Panc1 (cell line): ENCODE results near the gene CCDC39. TPM values are rescaled to one million over a fixed set of nuclear protein-coding genes. Genes with fewer than 3 reads are reported as not detected.

ENCODE experiments used
- ATAC-seq: fragments of 200-7000 bp; cut with Tn5 transposase; 2 replicates; pipeline ENCODE4 v1.9.1; 2020; ENCODE audit warnings: mild to moderate bottlenecking, moderate library complexity
- BruUV-seq: library from RNA; stranded (reverse); fragments of 400-500 nt; replicated peaks from 2 replicates; lab custom pipeline; 2021; lab: Mats Ljungman, UMichigan
- CTCF ChIA-PET: fragments of 300-600 bp; sonication (Branson Sonifier 250); formaldehyde crosslinking; loops from one replicate; lab custom pipeline; 2022; ENCODE audit warnings: antibody characterized with exemption; lab: Charles Lee
- POLR2A ChIA-PET: fragments of 300-600 bp; sonication (Branson Sonifier 250); formaldehyde crosslinking; loops from one replicate; lab custom pipeline; 2022; ENCODE audit warnings: antibody characterized with exemption; lab: Charles Lee
- DNase-seq: peaks from one replicate; pipeline ENCODE4 v3.0.0-alpha.2; 2010; ENCODE audit warnings: low read depth, low spot score
- H3K27ac ChIP-seq: 2 replicates; pipeline ENCODE4 v1.5.1; 2011; ENCODE audit warnings: mild to moderate bottlenecking, low read length, inconsistent platforms
- H3K27me3 ChIP-seq: fragments of 200-500 bp; sonication (Bioruptor generic); 2 replicates; pipeline ENCODE4 v1.6.0; 2014; ENCODE audit warnings: low read length, inconsistent platforms; ENCODE audit not compliant: control insufficient read depth, insufficient read depth
- H3K36me3 ChIP-seq: fragments of 200-500 bp; sonication (Bioruptor generic); 2 replicates; pipeline ENCODE4 v1.5.1; 2014; ENCODE audit warnings: inconsistent platforms, mild to moderate bottlenecking, low read length, moderate library complexity; ENCODE audit not compliant: control insufficient read depth, insufficient read depth
- H3K4me1 ChIP-seq: 2 replicates; pipeline ENCODE4 v1.5.1; 2011; ENCODE audit warnings: inconsistent platforms, mild to moderate bottlenecking, low read length, moderate library complexity; ENCODE audit not compliant: control insufficient read depth, insufficient read depth
- H3K4me3 ChIP-seq, 2 experiments: 2 replicates each; pipeline ENCODE4 v1.5.1; 2011 to 2012; ENCODE audit warnings: low read depth in 2 of 2, low read length in 2 of 2, mild to moderate bottlenecking in 2 of 2, inconsistent platforms in 1 of 2, moderate library complexity in 1 of 2
- H3K9me3 ChIP-seq: fragments of 200-500 bp; sonication (Bioruptor generic); 2 replicates; pipeline ENCODE4 v1.5.1; 2014; ENCODE audit warnings: low read depth, mild to moderate bottlenecking, inconsistent platforms, low read length, moderate library complexity; ENCODE audit not compliant: control insufficient read depth, insufficient read depth
- CTCF ChIP-seq: fragments of 450-650 bp; IDR thresholded peaks from 2 replicates; pipeline ENCODE4 v1.5.1; 2017; ENCODE audit warnings: mild to moderate bottlenecking
- SIN3A ChIP-seq: IDR thresholded peaks from 2 replicates; pipeline ENCODE4 v1.6.1; 2012; ENCODE audit warnings: low read depth, mild to moderate bottlenecking, low read length, moderate library complexity, borderline replicate concordance; ENCODE audit not compliant: insufficient read depth
- TCF7L2 ChIP-seq: IDR thresholded peaks from 2 replicates; pipeline ENCODE4 v1.6.1; 2011; ENCODE audit warnings: mild to moderate bottlenecking, low read depth, low read length, inconsistent platforms
- in situ Hi-C: cut with HindIII; loops from 2 replicates; pipeline ENCODE4 v1.10.0; 2016; ENCODE audit warnings: low sequenced_read_pairs, low pct_unique_long_range_greater_than_20kb
- intact Hi-C: fragments of 100-400 bp; cut with micrococcal nuclease; formaldehyde crosslinking; loops from one replicate; pipeline ENCODE4 v1.10.0; 2022; ENCODE audit not compliant: unreplicated experiment
- total RNA-seq: library from RNA; stranded (reverse); gene quantifications from one replicate; pipeline ENCODE4 v1.2.1, GENCODE V29; 2021; ENCODE audit not compliant: unreplicated experiment
- TF ChIP-seq, protein P1 (sequence below), 2 experiments: IDR thresholded peaks; 2 replicates each; pipeline ENCODE4 v1.6.1; 2011 to 2012; ENCODE audit warnings: low read depth in 2 of 2, control low read depth in 1 of 2, low read length in 1 of 2, mild to moderate bottlenecking in 1 of 2, moderate library complexity in 1 of 2; ENCODE audit not compliant: insufficient read depth in 1 of 2

The CCDC39 gene
- total RNA-seq, 1 experiment from 2014 or later = not detected

DNA sequence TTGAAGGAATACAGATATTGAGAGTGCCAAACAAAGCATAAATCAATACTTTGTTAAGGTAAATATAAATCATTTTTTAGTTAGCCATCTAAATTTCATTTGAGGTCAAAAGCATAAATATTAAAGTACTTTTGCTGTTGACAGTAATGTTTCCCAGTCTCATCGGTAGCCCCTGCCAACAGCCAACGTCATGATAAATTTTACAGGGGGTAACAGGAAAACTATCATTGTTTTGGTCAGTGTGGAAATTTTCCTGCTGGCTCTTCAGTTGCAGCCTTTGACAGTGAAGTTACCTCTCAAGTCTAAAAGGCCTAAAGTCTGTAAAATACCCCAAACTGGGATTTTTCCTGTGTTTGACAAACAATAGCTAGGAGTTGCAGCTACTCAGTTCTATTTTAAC lies 114.6 kb downstream of the CCDC39 start:
- Histone ChIP-seq H3K27ac (no peak overlapping the region), H3K4me3 (no peak overlapping the region), H3K36me3 (no peaks in the 10 kb centered on the region), H3K27me3 (no peaks in the 10 kb centered on the region), H3K9me3 (no peaks in the 10 kb centered on the region), H3K4me1 (no peaks in the 10 kb centered on the region)
- CTCF ChIA-PET = no interaction called here
- DNase-seq (no peak), ATAC-seq (no peak)
- intact Hi-C loops (no loop called here), in situ Hi-C loops (no loop called here)
- POLR2A ChIA-PET = no interaction called here
- no peak for TF ChIP-seq TCF7L2
- TF ChIP-seq, protein P1, sequence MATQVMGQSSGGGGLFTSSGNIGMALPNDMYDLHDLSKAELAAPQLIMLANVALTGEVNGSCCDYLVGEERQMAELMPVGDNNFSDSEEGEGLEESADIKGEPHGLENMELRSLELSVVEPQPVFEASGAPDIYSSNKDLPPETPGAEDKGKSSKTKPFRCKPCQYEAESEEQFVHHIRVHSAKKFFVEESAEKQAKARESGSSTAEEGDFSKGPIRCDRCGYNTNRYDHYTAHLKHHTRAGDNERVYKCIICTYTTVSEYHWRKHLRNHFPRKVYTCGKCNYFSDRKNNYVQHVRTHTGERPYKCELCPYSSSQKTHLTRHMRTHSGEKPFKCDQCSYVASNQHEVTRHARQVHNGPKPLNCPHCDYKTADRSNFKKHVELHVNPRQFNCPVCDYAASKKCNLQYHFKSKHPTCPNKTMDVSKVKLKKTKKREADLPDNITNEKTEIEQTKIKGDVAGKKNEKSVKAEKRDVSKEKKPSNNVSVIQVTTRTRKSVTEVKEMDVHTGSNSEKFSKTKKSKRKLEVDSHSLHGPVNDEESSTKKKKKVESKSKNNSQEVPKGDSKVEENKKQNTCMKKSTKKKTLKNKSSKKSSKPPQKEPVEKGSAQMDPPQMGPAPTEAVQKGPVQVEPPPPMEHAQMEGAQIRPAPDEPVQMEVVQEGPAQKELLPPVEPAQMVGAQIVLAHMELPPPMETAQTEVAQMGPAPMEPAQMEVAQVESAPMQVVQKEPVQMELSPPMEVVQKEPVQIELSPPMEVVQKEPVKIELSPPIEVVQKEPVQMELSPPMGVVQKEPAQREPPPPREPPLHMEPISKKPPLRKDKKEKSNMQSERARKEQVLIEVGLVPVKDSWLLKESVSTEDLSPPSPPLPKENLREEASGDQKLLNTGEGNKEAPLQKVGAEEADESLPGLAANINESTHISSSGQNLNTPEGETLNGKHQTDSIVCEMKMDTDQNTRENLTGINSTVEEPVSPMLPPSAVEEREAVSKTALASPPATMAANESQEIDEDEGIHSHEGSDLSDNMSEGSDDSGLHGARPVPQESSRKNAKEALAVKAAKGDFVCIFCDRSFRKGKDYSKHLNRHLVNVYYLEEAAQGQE (IDR thresholded peaks at IDR 0.05; ENCODE audit: insufficient read depth in 1 of 2, low read depth in 2 of 2, low read length in 1 of 2) = no peak
- TF ChIP-seq CTCF = no peak
- TF ChIP-seq SIN3A = no peak
- no TSS peak for BruUV-seq

Other genes starting within 250 kb of the CCDC39 start
- gene TTC14, start 77.3 kb downstream of the CCDC39 start, total RNA-seq = 71.4 TPM
- gene FXR1, start 233.2 kb upstream of the CCDC39 start, total RNA-seq = 180 TPM